PC-9 (cell line): Measurements from ENCODE around the gene CPNE1. TPM values are rescaled to one million over a fixed set of nuclear protein-coding genes. Genes with fewer than 3 reads are reported as not detected.
A peak's percentile ranks its signal among the peaks of the same experiment; 100 is the strongest.

Experiments
- BruUV-seq: library from RNA; stranded (reverse); fragments of 400-500 nt; replicated peaks from 2 replicates; lab custom pipeline; 2021; lab: Mats Ljungman, UMichigan
- CTCF ChIA-PET: fragments of 300-600 bp; sonication (Branson Sonifier 250); formaldehyde crosslinking; loops from one replicate; lab custom pipeline; 2022; ENCODE audit warnings: antibody characterized with exemption; lab: Charles Lee
- POLR2A ChIA-PET: fragments of 300-600 bp; sonication (Branson Sonifier 250); formaldehyde crosslinking; loops from one replicate; lab custom pipeline; 2022; ENCODE audit warnings: antibody characterized with exemption; ENCODE audit not compliant: unreplicated experiment; lab: Charles Lee
- DNase-seq, 2 experiments: peaks; one replicate each; pipeline versions ENCODE4 v3.0.0 to v3.0.0-alpha.2; 2015 to 2022; ENCODE audit warnings: mixed read lengths in 1 of 2
- H2AFZ ChIP-seq: fragments of 200-600 bp; sonication (generic); 2 replicates; pipeline ENCODE4 v1.8.1; 2017; ENCODE audit warnings: antibody characterized with exemption
- H3F3A ChIP-seq: fragments of 200-600 bp; sonication (generic); 2 replicates; pipeline ENCODE4 v1.8.1; 2017; ENCODE audit warnings: antibody characterized with exemption, mild to moderate bottlenecking, low read depth; ENCODE audit not compliant: insufficient read depth
- H3K27ac ChIP-seq: fragments of 200-600 bp; sonication (generic); 2 replicates; pipeline ENCODE4 v1.6.1; 2016; ENCODE audit warnings: mixed run types
- H3K27me3 ChIP-seq: fragments of 200-600 bp; sonication (generic); 2 replicates; pipeline ENCODE4 v1.6.1; 2016; ENCODE audit warnings: low read depth, mixed run types; ENCODE audit not compliant: insufficient read depth
- H3K36me3 ChIP-seq: fragments of 200-600 bp; sonication (generic); 2 replicates; pipeline ENCODE4 v1.6.1; 2016; ENCODE audit warnings: low read depth, mixed run types
- H3K4me1 ChIP-seq: fragments of 200-600 bp; sonication (generic); replicated peaks from 2 replicates; pipeline ENCODE4 v1.6.1; 2016; ENCODE audit warnings: mixed run types; ENCODE audit not compliant: insufficient read depth
- H3K4me2 ChIP-seq: fragments of 200-600 bp; sonication (generic); 2 replicates; pipeline ENCODE4 v1.6.1; 2017; ENCODE audit warnings: mixed run types
- H3K4me3 ChIP-seq: fragments of 200-600 bp; sonication (generic); 2 replicates; pipeline ENCODE4 v1.6.1; 2016; ENCODE audit warnings: mixed run types
- H3K79me2 ChIP-seq: fragments of 200-600 bp; sonication (generic); 2 replicates; pipeline ENCODE4 v1.6.1; 2017; ENCODE audit warnings: low read depth, mixed run types
- H3K9me2 ChIP-seq: fragments of 200-600 bp; sonication (generic); 2 replicates; pipeline ENCODE4 v1.8.1; 2017; ENCODE audit warnings: mild to moderate bottlenecking; ENCODE audit not compliant: insufficient read depth
- H3K9me3 ChIP-seq: fragments of 200-600 bp; sonication (generic); 2 replicates; pipeline ENCODE4 v1.8.1; 2016; ENCODE audit warnings: low read depth; ENCODE audit not compliant: insufficient read depth
- H4K20me1 ChIP-seq: fragments of 200-600 bp; sonication (generic); 2 replicates; pipeline ENCODE4 v1.8.1; 2017; ENCODE audit not compliant: insufficient read depth
- CTCF ChIP-seq: fragments of 200-600 bp; sonication (generic); conservative IDR thresholded peaks from 2 replicates; pipeline ENCODE4 v1.6.1; 2017; ENCODE audit warnings: mixed run types, antibody characterized with exemption, mild to moderate bottlenecking, moderate library complexity
- EZH2 ChIP-seq: fragments of 200-600 bp; sonication (generic); IDR thresholded peaks from 2 replicates; pipeline ENCODE4 v1.8.0; 2017; ENCODE audit warnings: antibody characterized with exemption, low read depth
- intact Hi-C: fragments of 100-400 bp; cut with micrococcal nuclease; formaldehyde crosslinking; loops from one replicate; pipeline ENCODE4 v1.10.0; 2022; ENCODE audit not compliant: unreplicated experiment
- total RNA-seq: library from RNA; stranded (reverse); gene quantifications from 2 replicates; pipeline ENCODE4 v1.2.3, GENCODE V29; 2021

Gene CPNE1
- total RNA-seq, 1 experiment from 2014 or later, result 271 TPM

- no peaks in the 10 kb centered on the region for H3K9me2 ChIP-seq
- TF ChIP-seq CTCF, result no peak
- no peak for TF ChIP-seq EZH2
- no TSS peak for BruUV-seq
- peaks cover 37% of the 10 kb centered on the region for H3F3A ChIP-seq
- POLR2A ChIA-PET, result interaction anchor here (0.6 kb wide), 1 partner anchor 10 kb away, joined by 13 read pairs; no protein-coding TSS in a partner anchor
- H3K4me1 ChIP-seq, result peaks cover 44% of the 10 kb centered on the region
- H3K9me3 ChIP-seq, result no peaks in the 10 kb centered on the region
- peak overlapping the region; percentile 26; the same call in 1 of the 2 replicates for H3K4me2 ChIP-seq
- H3K4me3 ChIP-seq, result no peak overlapping the region
- H3K27ac ChIP-seq, result 0 out of 2 replicates have a peak overlapping the region, but pooled peaks have one; percentile 24
- no peaks in the 10 kb centered on the region for H3K27me3 ChIP-seq
- intact Hi-C loops, result no loop called here
- peaks cover 19% of the 10 kb centered on the region for H3K36me3 ChIP-seq
- no peaks in the 10 kb centered on the region for H3K79me2 ChIP-seq
- CTCF ChIA-PET, result interaction anchor here (0.6 kb wide), 1 partner anchor 34 kb away, joined by 6 read pairs; no protein-coding TSS in a partner anchor
- DNase-seq, result peak in 1 of 2 experiments; percentile 54
- H4K20me1 ChIP-seq, result no peaks in the 10 kb centered on the region
- no peak overlapping the region for H2AFZ ChIP-seq
These were observed 86.2 kb downstream of the CPNE1 start for GRCh38 chr20:35578469-35578868.

DNA sequence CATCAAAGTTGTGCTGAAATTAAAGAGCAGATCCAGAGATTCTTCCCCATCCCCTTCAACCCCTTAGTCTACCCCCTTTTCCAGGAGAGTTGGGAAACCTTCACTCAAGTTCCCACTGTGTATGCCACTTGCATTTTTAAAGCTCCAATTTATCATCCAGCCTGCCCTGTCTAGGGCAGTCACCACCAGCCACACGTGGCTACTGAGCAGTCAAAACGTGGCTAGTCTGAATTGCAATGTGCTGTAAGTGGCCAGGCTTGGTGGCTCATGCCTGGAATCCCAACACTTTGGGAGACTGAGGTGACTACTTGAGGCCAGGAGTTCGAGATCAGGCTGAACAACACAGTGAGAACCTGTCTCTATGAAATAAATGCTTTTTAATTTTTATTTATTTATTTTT lies 87.9 kb downstream of the CPNE1 start:
- H2AFZ ChIP-seq, result no peak overlapping the region
- DNase-seq, result no peak
- TF ChIP-seq CTCF (no peak), EZH2 (no peak)
- no peaks in the 10 kb centered on the region for H4K20me1 ChIP-seq
- H3F3A ChIP-seq, result peaks cover 41% of the 10 kb centered on the region
- BruUV-seq, result no TSS peak
- H3K4me2 ChIP-seq, result peak overlapping the region; percentile 78
- H3K9me2 ChIP-seq, result no peaks in the 10 kb centered on the region
- ChIA-PET POLR2A (no interaction called here), CTCF (interaction anchor here (1.5 kb wide), 1 partner anchor 42 kb away, joined by 3 read pairs; no protein-coding TSS in a partner anchor)
- intact Hi-C loops, result loop anchor here (1.0 to 2.0 kb wide), 2 partner anchors 30 to 39 kb away; no protein-coding TSS in a partner anchor
- no peaks in the 10 kb centered on the region for H3K27me3 ChIP-seq
- H3K36me3 ChIP-seq, result peaks cover 27% of the 10 kb centered on the region
- 0 out of 2 replicates have a peak overlapping the region, but pooled peaks have one; percentile 32 for H3K4me3 ChIP-seq
- peaks cover 44% of the 10 kb centered on the region for H3K4me1 ChIP-seq
- H3K27ac ChIP-seq, result peak overlapping the region; percentile 91
- H3K9me3 ChIP-seq, result no peaks in the 10 kb centered on the region
- H3K79me2 ChIP-seq, result no peaks in the 10 kb centered on the region

Other genes with a start within 250 kb of the CPNE1 start
- gene GDF5, start 226.7 kb downstream of the CPNE1 start, total RNA-seq, result 0.33 TPM in 1 of 2 replicates, not detected in the other
- 63.6 and 79.5 TPM in 2 replicates for gene CEP250, start 209.3 kb downstream of the CPNE1 start, total RNA-seq
- gene C20orf173, start 135.2 kb downstream of the CPNE1 start, total RNA-seq, result not detected in 2 replicates
- 341 and 435 TPM in 2 replicates for gene ERGIC3, start 122.8 kb downstream of the CPNE1 start, total RNA-seq
- gene SPAG4, start 49.1 kb downstream of the CPNE1 start, total RNA-seq, result 14.1 and 22.9 TPM in 2 replicates
- gene RBM12, start within 50 bp of the CPNE1 start, total RNA-seq, result 46.9 and 81.2 TPM in 2 replicates
- gene NFS1, start 34.5 kb upstream of the CPNE1 start, total RNA-seq, result 56.9 and 65.0 TPM in 2 replicates
- 175 and 271 TPM in 2 replicates for gene ROMO1, start 34.5 kb upstream of the CPNE1 start, total RNA-seq
- 354 and 379 TPM in 2 replicates for gene RBM39, start 77.4 kb upstream of the CPNE1 start, total RNA-seq
- gene PHF20, start 107.1 kb upstream of the CPNE1 start, total RNA-seq, result 59.8 and 60.2 TPM in 2 replicates